Measurements from ENCODE around the gene MT4. TPM values are rescaled to one million over a fixed set of nuclear protein-coding genes. Genes with fewer than 3 reads are reported as not detected.

MT4 gene
- total RNA-seq, 1 donor from 2014 or later = not detected

DNA sequence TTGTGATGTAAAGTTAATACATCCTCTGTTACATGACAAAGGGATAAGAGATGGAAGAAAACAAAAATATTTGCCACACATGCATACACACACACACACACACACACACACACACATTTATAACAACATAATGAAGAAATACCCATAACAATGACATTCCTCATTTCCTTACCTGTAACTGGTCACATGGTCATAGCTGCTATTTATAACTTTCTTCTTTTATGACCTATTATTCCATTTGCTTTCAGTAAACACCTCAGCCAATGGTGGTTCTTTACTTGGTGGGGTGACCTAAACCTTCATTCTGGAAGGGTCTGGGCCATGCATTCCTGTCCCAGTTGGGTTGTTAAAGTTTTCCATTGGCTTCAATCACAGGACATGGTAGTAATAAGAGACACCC is 48.8 kb downstream of the MT4 start:
- no peak for DNase-seq (ENCODE audit: extremely low spot score, unreplicated experiment)
- Mint-ChIP-seq H3K27me3 (peaks cover 75% of the 10 kb centered on the region), H3K4me1 (ENCODE audit: unreplicated experiment) (peaks cover 23% of the 10 kb centered on the region)

DNA sequence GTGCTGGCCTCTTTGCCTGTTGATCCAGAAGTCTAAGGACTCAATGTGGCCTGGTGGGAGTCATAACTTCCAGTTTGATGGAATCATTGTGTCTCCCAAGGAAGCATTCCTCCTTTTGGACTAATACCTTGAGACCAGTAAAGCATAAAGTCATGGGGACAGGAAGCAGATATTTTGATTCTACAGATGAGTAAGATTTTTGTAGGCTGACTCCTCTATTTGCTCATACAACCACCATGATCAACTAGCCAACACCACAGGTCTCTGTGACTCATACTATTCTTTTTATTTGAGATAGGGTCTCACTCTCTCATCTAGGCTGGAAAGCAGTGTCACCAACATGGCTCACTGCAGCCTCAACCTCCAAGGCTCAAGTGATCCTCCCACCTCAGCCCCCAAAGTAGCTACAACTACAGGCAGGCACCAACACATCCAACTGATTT is 49.7 kb downstream of the MT4 start:
- Mint-ChIP-seq H3K9me3 (no peaks in the 10 kb centered on the region), H3K27me3 (peaks cover 75% of the 10 kb centered on the region), H3K4me3 (no peak overlapping the region), H3K4me1 (ENCODE audit: unreplicated experiment) (peaks cover 15% of the 10 kb centered on the region), H3K27ac (no peak overlapping the region), H3K36me3 (no peaks in the 10 kb centered on the region)
- TF ChIP-seq, protein P1, sequence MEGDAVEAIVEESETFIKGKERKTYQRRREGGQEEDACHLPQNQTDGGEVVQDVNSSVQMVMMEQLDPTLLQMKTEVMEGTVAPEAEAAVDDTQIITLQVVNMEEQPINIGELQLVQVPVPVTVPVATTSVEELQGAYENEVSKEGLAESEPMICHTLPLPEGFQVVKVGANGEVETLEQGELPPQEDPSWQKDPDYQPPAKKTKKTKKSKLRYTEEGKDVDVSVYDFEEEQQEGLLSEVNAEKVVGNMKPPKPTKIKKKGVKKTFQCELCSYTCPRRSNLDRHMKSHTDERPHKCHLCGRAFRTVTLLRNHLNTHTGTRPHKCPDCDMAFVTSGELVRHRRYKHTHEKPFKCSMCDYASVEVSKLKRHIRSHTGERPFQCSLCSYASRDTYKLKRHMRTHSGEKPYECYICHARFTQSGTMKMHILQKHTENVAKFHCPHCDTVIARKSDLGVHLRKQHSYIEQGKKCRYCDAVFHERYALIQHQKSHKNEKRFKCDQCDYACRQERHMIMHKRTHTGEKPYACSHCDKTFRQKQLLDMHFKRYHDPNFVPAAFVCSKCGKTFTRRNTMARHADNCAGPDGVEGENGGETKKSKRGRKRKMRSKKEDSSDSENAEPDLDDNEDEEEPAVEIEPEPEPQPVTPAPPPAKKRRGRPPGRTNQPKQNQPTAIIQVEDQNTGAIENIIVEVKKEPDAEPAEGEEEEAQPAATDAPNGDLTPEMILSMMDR (conservative IDR thresholded peaks at IDR 0.05) = no peak
- DNase-seq (ENCODE audit: extremely low spot score, unreplicated experiment) = no peak

More for the DNA sequence above, 48.8 kb downstream of the MT4 start:
- TF ChIP-seq, protein P1 (conservative IDR thresholded peaks at IDR 0.05) = no peak
- Mint-ChIP-seq H3K9me3 (no peaks in the 10 kb centered on the region), H3K27ac (no peak overlapping the region), H3K36me3 (no peaks in the 10 kb centered on the region), H3K4me3 (no peak overlapping the region)

DNA sequence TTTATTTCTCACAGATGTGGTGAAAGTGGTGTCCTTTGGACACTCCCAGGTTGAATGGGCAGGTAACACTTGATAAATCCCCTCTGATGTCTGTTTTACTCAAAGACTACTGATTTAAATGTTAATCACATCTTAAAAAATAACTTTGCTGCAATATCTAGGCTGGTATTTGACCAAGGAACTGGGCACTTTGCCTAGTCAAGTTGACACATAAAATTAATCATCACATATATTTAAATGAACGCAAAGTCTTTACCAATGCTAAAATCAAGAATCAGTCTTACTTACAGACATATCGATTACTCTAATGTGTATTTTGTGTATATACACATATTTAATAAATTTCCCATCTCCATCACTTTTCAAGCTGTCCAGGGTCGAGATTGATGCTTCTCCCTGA is 50.5 kb downstream of the MT4 start:
- H3K4me3 Mint-ChIP-seq = no peak overlapping the region
- H3K36me3 Mint-ChIP-seq = no peaks in the 10 kb centered on the region
- DNase-seq (ENCODE audit: extremely low spot score, unreplicated experiment) = no peak
- no peaks in the 10 kb centered on the region for H3K9me3 Mint-ChIP-seq
- peaks cover 11% of the 10 kb centered on the region for H3K4me1 Mint-ChIP-seq (ENCODE audit: unreplicated experiment)
- no peak overlapping the region for H3K27ac Mint-ChIP-seq
- TF ChIP-seq, protein P1 (conservative IDR thresholded peaks at IDR 0.05) = no peak
- H3K27me3 Mint-ChIP-seq = peaks cover 77% of the 10 kb centered on the region

DNA sequence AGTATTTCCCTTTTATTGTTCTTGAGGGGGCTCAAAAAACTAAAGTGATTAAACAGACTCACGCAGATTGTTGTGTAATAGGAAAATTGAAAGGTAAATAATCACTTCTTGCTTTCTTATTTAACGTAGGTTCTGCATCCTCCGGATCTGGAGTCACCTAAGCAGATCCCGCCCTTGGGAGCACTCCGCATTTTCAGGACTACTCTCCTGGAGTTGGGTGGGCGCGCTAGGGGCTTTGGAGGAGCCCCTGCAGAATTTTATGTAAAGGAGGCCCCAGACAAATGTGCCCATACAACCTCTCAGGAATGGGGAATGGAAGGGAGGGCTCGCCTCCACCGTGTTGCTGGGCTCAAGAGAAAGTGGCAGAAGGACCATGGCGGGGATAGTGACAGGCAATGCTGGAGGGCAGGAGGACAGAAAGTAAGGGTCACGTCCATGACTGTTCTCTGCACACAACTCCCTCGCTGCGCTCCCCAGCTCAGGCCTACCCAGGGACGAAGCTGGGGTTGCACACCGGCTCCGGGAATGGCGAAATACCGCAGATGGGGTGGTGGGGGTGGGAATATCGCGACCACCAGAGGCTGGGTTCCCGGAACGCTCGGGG is 51.8 kb downstream of the MT4 start:
- TF ChIP-seq, protein P1 (conservative IDR thresholded peaks at IDR 0.05) = no peak
- Mint-ChIP-seq H3K4me1 (ENCODE audit: unreplicated experiment) (no peaks in the 10 kb centered on the region), H3K27ac (no peak overlapping the region), H3K4me3 (peak overlapping the region; percentile 66), H3K27me3 (peaks cover 80% of the 10 kb centered on the region), H3K36me3 (no peaks in the 10 kb centered on the region), H3K9me3 (no peaks in the 10 kb centered on the region)
- DNase-seq (ENCODE audit: extremely low spot score, unreplicated experiment) = no peak

DNA sequence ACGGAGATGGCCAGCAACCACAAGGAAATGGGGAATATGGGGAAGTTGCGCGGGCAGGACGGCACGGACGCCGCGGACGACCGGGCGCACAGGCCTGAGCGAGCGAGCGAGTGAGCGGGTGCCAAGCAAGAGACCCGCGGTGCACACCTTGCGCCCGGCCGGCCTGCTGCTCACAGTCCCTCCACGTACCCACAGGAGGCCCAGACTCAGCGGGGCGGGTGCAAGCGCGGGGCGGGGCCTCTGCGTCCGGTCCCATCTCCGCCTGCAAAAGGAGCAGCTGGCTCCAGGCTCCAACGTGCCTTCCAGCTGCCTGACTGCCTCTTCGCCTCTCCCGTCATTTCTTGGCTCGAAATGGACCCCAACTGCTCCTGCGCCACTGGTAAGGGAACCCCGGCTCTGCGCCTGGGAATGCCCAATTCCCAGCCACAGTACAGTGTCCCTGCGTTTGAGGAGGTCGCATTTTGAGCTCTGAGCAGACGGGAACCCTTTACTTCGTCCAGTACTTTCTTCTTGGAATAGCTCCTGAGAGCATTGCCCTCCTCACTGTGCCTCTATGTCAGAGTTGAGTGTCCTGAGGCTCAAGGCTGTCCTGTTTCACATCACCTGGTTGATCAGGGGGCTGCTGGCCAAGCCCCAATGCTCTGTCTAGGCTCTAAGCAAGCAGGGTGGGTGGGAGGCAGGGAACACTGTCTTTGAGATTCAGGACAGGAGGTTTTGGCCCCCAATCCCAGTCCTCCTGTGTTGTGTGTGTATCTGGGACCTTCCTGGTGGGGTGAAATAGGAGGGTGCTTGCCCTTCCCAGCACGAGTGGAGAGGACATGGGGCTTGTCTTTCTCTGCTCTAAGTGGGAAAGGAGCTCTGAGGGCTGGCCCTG is 52.6 kb downstream of the MT4 start:
- TF ChIP-seq, protein P1 (conservative IDR thresholded peaks at IDR 0.05) = no peak
- H3K27me3 Mint-ChIP-seq = peaks cover 86% of the 10 kb centered on the region
- peak overlapping the region; percentile 82 for H3K4me3 Mint-ChIP-seq
- DNase-seq (ENCODE audit: extremely low spot score, unreplicated experiment) = no peak
- H3K4me1 Mint-ChIP-seq (ENCODE audit: unreplicated experiment) = no peaks in the 10 kb centered on the region
- H3K27ac Mint-ChIP-seq = no peak overlapping the region
- H3K36me3 Mint-ChIP-seq = no peaks in the 10 kb centered on the region
- H3K9me3 Mint-ChIP-seq = no peaks in the 10 kb centered on the region

All from type B pancreatic cell (in vitro differentiated cells).